A673 (cell line): ENCODE measurements around the gene PDE4DIP.
"Not testable (repeated sequence)": the region's sequence is repeated elsewhere in the genome, so short reads cannot be mapped to it uniquely, and the experiment has no call there.

Experiments
- CTCF ChIP-seq: fragments of 300-800, 200-600 bp; sonication (generic); conservative IDR thresholded peaks from 2 replicates; pipeline ENCODE4 v1.5.1; 2017; ENCODE audit warnings: low read depth, mild to moderate bottlenecking, antibody characterized with exemption, low read length, moderate library complexity, mixed read lengths
- EZH2 ChIP-seq: fragments of 200-600 bp; sonication (generic); IDR thresholded peaks from 2 replicates; pipeline ENCODE4 v1.6.1; 2017; ENCODE audit warnings: borderline replicate concordance, low read depth, mild to moderate bottlenecking, mixed read lengths, antibody characterized with exemption, low read length; ENCODE audit not compliant: poor library complexity, severe bottlenecking

- not testable (repeated sequence) for TF ChIP-seq CTCF, EZH2
Observed at GRCh38 chr1:148823822-148824221, 20.4 kb upstream of the PDE4DIP start.
